HepG2 (cell line): Measurements from ENCODE around the gene CFAP119. TPM values are rescaled to one million over a fixed set of nuclear protein-coding genes. Genes with fewer than 3 reads are reported as not detected.

Source experiments
- ARHGAP35 ChIP-seq: sonication (generic); formaldehyde crosslinking; IDR thresholded peaks from 2 replicates; pipeline ENCODE4 v1.9.0; 2022; ENCODE audit warnings: mild to moderate bottlenecking, inconsistent platforms, moderate library complexity, missing genetic modification reagents, borderline replicate concordance
- CBX1 ChIP-seq: IDR thresholded peaks from one replicate; pipeline ENCODE4 v1.6.1; 2016; ENCODE audit warnings: antibody characterized with exemption, low read depth
- CCDC6 ChIP-seq: sonication (generic); formaldehyde crosslinking; IDR thresholded peaks from 2 replicates; pipeline ENCODE4 v1.8.1; 2022; ENCODE audit warnings: mild to moderate bottlenecking, missing genetic modification reagents, moderate library complexity
- EP300 ChIP-seq, 3 experiments: sonication (generic) in 1 of 3; formaldehyde crosslinking in 1 of 3; IDR thresholded peaks; 2 replicates each; pipeline versions ENCODE4 v1.5.1 to v1.6.1; 2011 to 2020; ENCODE audit warnings: low read depth in 2 of 3, low read length in 2 of 3, borderline replicate concordance in 1 of 3, improper control_type of control experiment in 1 of 3, mild to moderate bottlenecking in 1 of 3, missing genetic modification reagents in 1 of 3, moderate library complexity in 1 of 3
- KDM1A ChIP-seq: IDR thresholded peaks from 2 replicates; pipeline ENCODE4 v1.6.1; 2016; ENCODE audit warnings: missing compliant biosample characterization
- KDM3A ChIP-seq: IDR thresholded peaks from 2 replicates; pipeline ENCODE4 v1.6.1; 2018; ENCODE audit warnings: low read depth, missing compliant biosample characterization
- MZF1 ChIP-seq: sonication (generic); formaldehyde crosslinking; IDR thresholded peaks from 2 replicates; pipeline ENCODE4 v1.8.1; 2023; ENCODE audit warnings: mild to moderate bottlenecking, missing genetic modification reagents, borderline replicate concordance
- PRPF4 ChIP-seq: fragments of 200-400 bp; formaldehyde crosslinking; IDR thresholded peaks from 2 replicates; pipeline ENCODE4 v1.6.1; 2016; ENCODE audit warnings: low read length, low read depth; ENCODE audit not compliant: poor library complexity, severe bottlenecking
- TCF12 ChIP-seq, 2 experiments: fragments of 450-650 bp in 1 of 2; sonication (generic) in 1 of 2; formaldehyde crosslinking in 1 of 2; IDR thresholded peaks; 2 replicates each; pipeline versions ENCODE4 v1.6.1 to v1.8.0; 2017 to 2022; ENCODE audit warnings: antibody characterized with exemption in 1 of 2, mild to moderate bottlenecking in 1 of 2, missing genetic modification reagents in 1 of 2, moderate library complexity in 1 of 2
- TMF1 ChIP-seq: sonication (generic); formaldehyde crosslinking; IDR thresholded peaks from 2 replicates; pipeline ENCODE4 v1.8.1; 2022; ENCODE audit warnings: low read depth, missing genetic modification reagents
- ZBTB2 ChIP-seq: sonication (generic); formaldehyde crosslinking; IDR thresholded peaks from 2 replicates; pipeline ENCODE4 v1.8.0; 2022; ENCODE audit warnings: low read depth, missing genetic modification reagents
- ZMAT3 ChIP-seq: sonication (generic); formaldehyde crosslinking; conservative IDR thresholded peaks from 2 replicates; pipeline ENCODE4 v1.7.0; 2021; ENCODE audit warnings: missing genetic modification reagents
- ZNF281 ChIP-seq: sonication (generic); formaldehyde crosslinking; IDR thresholded peaks from 2 replicates; pipeline ENCODE4 v1.4.0; 2020; ENCODE audit warnings: missing genetic modification reagents, borderline replicate concordance
- ZNF460 ChIP-seq: sonication (generic); formaldehyde crosslinking; IDR thresholded peaks from 2 replicates; pipeline ENCODE4 v1.5.1; 2020; ENCODE audit warnings: missing genetic modification reagents, mild to moderate bottlenecking, borderline replicate concordance
- ZNF468 ChIP-seq: sonication (generic); formaldehyde crosslinking; IDR thresholded peaks from 2 replicates; pipeline ENCODE4 v1.8.0; 2022; ENCODE audit warnings: mild to moderate bottlenecking, moderate library complexity, missing genetic modification reagents
- ZNF549 ChIP-seq: sonication (generic); formaldehyde crosslinking; IDR thresholded peaks from 2 replicates; pipeline ENCODE4 v1.5.0; 2020; ENCODE audit warnings: missing genetic modification reagents
- ZNF703 ChIP-seq: sonication (generic); formaldehyde crosslinking; IDR thresholded peaks from 2 replicates; pipeline ENCODE4 v1.5.1; 2020; ENCODE audit warnings: missing genetic modification reagents, mild to moderate bottlenecking, moderate library complexity, borderline replicate concordance
- ZNF773 ChIP-seq: sonication (generic); formaldehyde crosslinking; IDR thresholded peaks from 2 replicates; pipeline ENCODE4 v1.4.0; 2020; ENCODE audit warnings: missing genetic modification reagents, borderline replicate concordance
- ZNF839 ChIP-seq: sonication (generic); formaldehyde crosslinking; IDR thresholded peaks from 2 replicates; pipeline ENCODE4 v1.4.0; 2020; ENCODE audit warnings: missing genetic modification reagents, mild to moderate bottlenecking, borderline replicate concordance
- polyA plus RNA-seq, 8 experiments: library from polyadenylated mRNA; depleted of rRNA in 3 of 8; stranded (reverse) in 7 of 8; unstranded in 1 of 8; fragments of >200 nt; fragmentation: Illumina TruSeq in 4 of 8; extraction: Trizol in 4 of 8; gene quantifications; 2 replicates each; pipeline versions ENCODE4 v1.2.1 to v1.2.3, GENCODE V29; 2011 to 2016; ENCODE audit warnings: low read depth in 4 of 8, missing spikeins in 1 of 8, mixed read lengths in 1 of 8; ENCODE audit not compliant: insufficient read depth in 1 of 8
- total RNA-seq, 5 experiments: library from RNA; depleted of rRNA; stranded (reverse); fragments of >200 nt; fragmentation: Illumina TruSeq; extraction: Trizol; gene quantifications; 2 replicates each; pipeline ENCODE4 v1.2.3, GENCODE V29; 2016; ENCODE audit warnings: low read depth in 1 of 5
- TF ChIP-seq, protein P1 (sequence below): sonication (generic); formaldehyde crosslinking; IDR thresholded peaks from 2 replicates; pipeline ENCODE4 v1.5.0; 2020; ENCODE audit warnings: missing genetic modification reagents, mild to moderate bottlenecking, borderline replicate concordance
- TF ChIP-seq, protein P2 (sequence below): sonication (generic); formaldehyde crosslinking; IDR thresholded peaks from 2 replicates; pipeline ENCODE4 v1.5.1; 2020; ENCODE audit warnings: mild to moderate bottlenecking, moderate library complexity, missing genetic modification reagents

CFAP119 gene
- total and polyA plus RNA-seq, 2 of the 13 experiments (the other 11 are each of a cell fraction or from before 2014, with no cell fraction given), result 6.4 TPM

DNA sequence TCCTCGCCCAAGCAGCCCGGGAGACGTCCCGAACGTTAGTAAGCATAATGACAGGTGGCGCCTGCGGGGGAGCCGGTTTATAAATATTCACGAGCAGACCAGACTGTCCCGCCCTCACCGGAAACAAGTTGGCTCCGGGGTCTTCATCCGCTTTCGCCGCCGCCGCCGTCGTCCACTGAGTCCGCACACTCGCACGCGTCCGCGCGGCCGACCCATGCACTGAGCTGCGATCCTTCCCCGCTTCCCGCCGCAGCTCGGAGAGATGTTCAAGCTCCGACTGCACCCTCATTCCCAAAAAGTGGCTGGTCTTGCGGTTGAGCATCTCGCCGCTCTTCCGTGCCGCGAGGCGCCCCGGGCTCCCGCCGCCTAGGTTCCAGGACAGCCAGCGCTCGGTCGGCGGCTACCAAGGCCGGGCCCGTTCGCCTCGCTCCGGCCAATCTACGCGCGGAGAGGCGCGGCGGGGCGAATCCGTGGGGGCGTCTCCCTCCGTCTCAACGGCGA is 385 bp downstream of the CFAP119 start (continued):
- no peak for TF ChIP-seq EP300 (IDR thresholded peaks at IDR 0.05; ENCODE audit: low read depth in 2 of 2, low read length in 2 of 2)
- no peak for TF ChIP-seq EP300 (CRISPR knock-in tag; IDR thresholded peaks at IDR 0.05; ENCODE audit: borderline replicate concordance)
- TF ChIP-seq, protein P1, sequence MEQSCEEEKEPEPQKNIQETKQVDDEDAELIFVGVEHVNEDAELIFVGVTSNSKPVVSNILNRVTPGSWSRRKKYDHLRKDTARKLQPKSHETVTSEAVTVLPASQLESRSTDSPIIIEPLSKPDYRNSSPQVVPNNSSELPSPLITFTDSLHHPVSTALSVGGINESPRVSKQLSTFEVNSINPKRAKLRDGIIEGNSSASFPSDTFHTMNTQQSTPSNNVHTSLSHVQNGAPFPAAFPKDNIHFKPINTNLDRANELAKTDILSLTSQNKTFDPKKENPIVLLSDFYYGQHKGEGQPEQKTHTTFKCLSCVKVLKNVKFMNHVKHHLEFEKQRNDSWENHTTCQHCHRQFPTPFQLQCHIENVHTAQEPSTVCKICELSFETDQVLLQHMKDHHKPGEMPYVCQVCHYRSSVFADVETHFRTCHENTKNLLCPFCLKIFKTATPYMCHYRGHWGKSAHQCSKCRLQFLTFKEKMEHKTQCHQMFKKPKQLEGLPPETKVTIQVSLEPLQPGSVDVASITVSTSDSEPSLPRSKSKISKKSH (CRISPR knock-in tag), result no peak
- TF ChIP-seq ARHGAP35 (CRISPR knock-in tag), result peak; percentile 72; the same call in 1 of the 2 replicates
- TF ChIP-seq ZNF703 (CRISPR knock-in tag), result 0 out of 2 replicates have a peak, but pooled peaks have one; percentile 12
- TF ChIP-seq ZNF468 (CRISPR knock-in tag), result no peak
- TF ChIP-seq TMF1 (CRISPR knock-in tag), result peak; percentile 39; the same call in 1 of the 2 replicates
- TF ChIP-seq ZMAT3 (CRISPR knock-in tag), result no peak
- TF ChIP-seq ZNF460, result no peak
- TF ChIP-seq ZNF281, result no peak
- TF ChIP-seq TCF12 (IDR thresholded peaks at IDR 0.05), result no peak
- TF ChIP-seq TCF12 (CRISPR knock-in tag; IDR thresholded peaks at IDR 0.05), result 0 out of 2 replicates have a peak, but pooled peaks have one; percentile 25
- TF ChIP-seq ZNF839, result no peak
- TF ChIP-seq ZNF549, result no peak
- TF ChIP-seq KDM1A (CRISPR knock-in tag), result no peak
- no peak for TF ChIP-seq KDM3A (CRISPR knock-in tag)
- TF ChIP-seq CBX1, result no peak
- 0 out of 2 replicates have a peak, but pooled peaks have one; percentile 27 for TF ChIP-seq ZBTB2 (CRISPR knock-in tag)
- no peak for TF ChIP-seq MZF1 (CRISPR knock-in tag)
- TF ChIP-seq PRPF4, result no peak
- no peak for TF ChIP-seq ZNF773 (CRISPR knock-in tag)
- no peak for TF ChIP-seq CCDC6
- TF ChIP-seq, protein P2, sequence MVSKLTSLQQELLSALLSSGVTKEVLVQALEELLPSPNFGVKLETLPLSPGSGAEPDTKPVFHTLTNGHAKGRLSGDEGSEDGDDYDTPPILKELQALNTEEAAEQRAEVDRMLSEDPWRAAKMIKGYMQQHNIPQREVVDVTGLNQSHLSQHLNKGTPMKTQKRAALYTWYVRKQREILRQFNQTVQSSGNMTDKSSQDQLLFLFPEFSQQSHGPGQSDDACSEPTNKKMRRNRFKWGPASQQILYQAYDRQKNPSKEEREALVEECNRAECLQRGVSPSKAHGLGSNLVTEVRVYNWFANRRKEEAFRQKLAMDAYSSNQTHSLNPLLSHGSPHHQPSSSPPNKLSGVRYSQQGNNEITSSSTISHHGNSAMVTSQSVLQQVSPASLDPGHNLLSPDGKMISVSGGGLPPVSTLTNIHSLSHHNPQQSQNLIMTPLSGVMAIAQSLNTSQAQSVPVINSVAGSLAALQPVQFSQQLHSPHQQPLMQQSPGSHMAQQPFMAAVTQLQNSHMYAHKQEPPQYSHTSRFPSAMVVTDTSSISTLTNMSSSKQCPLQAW (CRISPR knock-in tag), result no peak; the same call in 1 of the 2 replicates
